Thoracic aorta (tissue), 2 donors: ENCODE data around the gene KRTAP22-1. TPM values are rescaled to one million over a fixed set of nuclear protein-coding genes. Genes with fewer than 3 reads are reported as not detected.

Experiments used
- ATAC-seq: fragments of 150-250 bp; one replicate; pipeline ENCODE4 v1.8.0; 2017; ENCODE audit warnings: low read depth; ENCODE audit not compliant: insufficient number of reproducible peaks, low FRiP score
- DNase-seq: peaks from one replicate; pipeline ENCODE4 v3.0.0-alpha.2; 2020; ENCODE audit warnings: low spot score
- H3K27ac ChIP-seq, 2 donors: fragments of 200-600 bp; sonication (generic); 1 replicate in 1 of 2; 2 replicates in 1 of 2; pipeline ENCODE4 v1.5.1; 2016; ENCODE audit warnings: mild to moderate bottlenecking in 2 of 2, moderate library complexity in 2 of 2
- H3K27me3 ChIP-seq: fragments of 200-600 bp; sonication (generic); replicated peaks from 2 replicates; pipeline ENCODE4 v1.6.0; 2016; ENCODE audit warnings: mild to moderate bottlenecking; ENCODE audit not compliant: insufficient read depth
- H3K36me3 ChIP-seq: fragments of 200-600 bp; sonication (generic); one replicate; pipeline ENCODE4 v1.5.1; 2016
- H3K4me1 ChIP-seq, 2 donors: fragments of 200-600 bp; sonication (generic); 1 replicate in 1 of 2; 2 replicates in 1 of 2; pipeline versions ENCODE4 v1.5.1 to v1.6.0; 2016; ENCODE audit warnings: low read depth in 2 of 2, mild to moderate bottlenecking in 1 of 2; ENCODE audit not compliant: control insufficient read depth in 1 of 2
- H3K4me3 ChIP-seq: fragments of 200-600 bp; sonication (generic); 2 replicates; pipeline ENCODE4 v1.5.1; 2016; ENCODE audit warnings: mild to moderate bottlenecking
- H3K9me3 ChIP-seq: fragments of 200-600 bp; sonication (generic); 2 replicates; pipeline ENCODE4 v1.5.1; 2016
- total RNA-seq, 2 donors: library from RNA; depleted of rRNA; stranded (reverse); fragments of >200 nt; gene quantifications; one replicate each; pipeline versions ENCODE4 v1.1.0 to v1.2.3, GENCODE V29; 2016
- TF ChIP-seq, protein P1 (sequence below): fragments of 200-600 bp; sonication (generic); IDR thresholded peaks from one replicate; pipeline ENCODE4 v1.5.1; 2019; ENCODE audit warnings: antibody characterized with exemption

The KRTAP22-1 gene
- total RNA-seq, 2 donors from 2014 or later, result not detected

DNA sequence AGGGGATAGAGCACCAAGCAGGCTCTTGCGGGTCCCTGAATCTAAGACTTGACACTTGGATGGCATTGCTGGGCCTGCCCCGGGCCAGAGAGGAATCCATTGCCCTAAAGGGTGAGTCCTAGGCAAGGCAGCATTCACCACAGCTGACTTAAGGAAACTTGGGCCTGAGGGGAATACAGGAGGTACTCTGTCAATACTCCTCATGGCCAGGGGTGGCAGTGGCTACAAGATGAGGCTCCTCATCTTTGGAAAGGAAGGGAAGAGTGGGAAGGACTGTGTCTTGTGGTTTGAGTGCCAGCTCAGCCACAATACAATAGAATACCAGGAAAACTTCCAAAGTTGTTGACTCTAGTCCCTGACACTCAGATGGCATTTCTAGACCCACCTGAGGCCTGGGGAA, 5.1 kb downstream of the KRTAP22-1 start:
- no peak overlapping the region for H3K27ac ChIP-seq
- DNase-seq, result no peak
- no peaks in the 10 kb centered on the region for H3K9me3 ChIP-seq
- no peaks in the 10 kb centered on the region for H3K36me3 ChIP-seq
- H3K27me3 ChIP-seq, result no peaks in the 10 kb centered on the region
- H3K4me1 ChIP-seq, result no peaks in the 10 kb centered on the region
- no peak overlapping the region for H3K4me3 ChIP-seq
- TF ChIP-seq, protein P1, sequence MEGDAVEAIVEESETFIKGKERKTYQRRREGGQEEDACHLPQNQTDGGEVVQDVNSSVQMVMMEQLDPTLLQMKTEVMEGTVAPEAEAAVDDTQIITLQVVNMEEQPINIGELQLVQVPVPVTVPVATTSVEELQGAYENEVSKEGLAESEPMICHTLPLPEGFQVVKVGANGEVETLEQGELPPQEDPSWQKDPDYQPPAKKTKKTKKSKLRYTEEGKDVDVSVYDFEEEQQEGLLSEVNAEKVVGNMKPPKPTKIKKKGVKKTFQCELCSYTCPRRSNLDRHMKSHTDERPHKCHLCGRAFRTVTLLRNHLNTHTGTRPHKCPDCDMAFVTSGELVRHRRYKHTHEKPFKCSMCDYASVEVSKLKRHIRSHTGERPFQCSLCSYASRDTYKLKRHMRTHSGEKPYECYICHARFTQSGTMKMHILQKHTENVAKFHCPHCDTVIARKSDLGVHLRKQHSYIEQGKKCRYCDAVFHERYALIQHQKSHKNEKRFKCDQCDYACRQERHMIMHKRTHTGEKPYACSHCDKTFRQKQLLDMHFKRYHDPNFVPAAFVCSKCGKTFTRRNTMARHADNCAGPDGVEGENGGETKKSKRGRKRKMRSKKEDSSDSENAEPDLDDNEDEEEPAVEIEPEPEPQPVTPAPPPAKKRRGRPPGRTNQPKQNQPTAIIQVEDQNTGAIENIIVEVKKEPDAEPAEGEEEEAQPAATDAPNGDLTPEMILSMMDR, result no peak
- ATAC-seq, result no peak

DNA sequence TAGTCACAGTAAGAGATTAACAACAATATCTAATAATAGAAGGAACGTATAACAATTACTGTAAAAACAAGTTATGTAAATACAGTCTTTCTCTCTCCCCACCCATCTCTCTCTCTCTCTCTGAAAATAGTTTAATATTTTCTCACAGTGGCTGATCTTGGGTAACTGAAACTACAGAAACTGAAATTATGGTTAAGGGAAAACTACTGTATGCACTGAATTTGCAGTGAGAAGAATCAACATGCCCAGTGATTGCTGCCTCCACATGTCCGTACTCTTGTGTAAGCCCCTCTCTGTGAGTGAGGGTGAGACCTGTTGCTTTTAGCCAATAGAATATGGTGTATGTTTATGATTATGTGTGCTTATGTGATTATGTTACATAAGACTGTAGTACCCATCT, 11.2 kb downstream of the KRTAP22-1 start:
- Histone ChIP-seq H3K27ac (no peak overlapping the region), H3K4me3 (no peak overlapping the region), H3K4me1 (no peaks in the 10 kb centered on the region), H3K9me3 (no peaks in the 10 kb centered on the region), H3K36me3 (no peaks in the 10 kb centered on the region), H3K27me3 (no peaks in the 10 kb centered on the region)
- TF ChIP-seq, protein P1, result no peak
- DNase-seq (no peak), ATAC-seq (no peak)

DNA sequence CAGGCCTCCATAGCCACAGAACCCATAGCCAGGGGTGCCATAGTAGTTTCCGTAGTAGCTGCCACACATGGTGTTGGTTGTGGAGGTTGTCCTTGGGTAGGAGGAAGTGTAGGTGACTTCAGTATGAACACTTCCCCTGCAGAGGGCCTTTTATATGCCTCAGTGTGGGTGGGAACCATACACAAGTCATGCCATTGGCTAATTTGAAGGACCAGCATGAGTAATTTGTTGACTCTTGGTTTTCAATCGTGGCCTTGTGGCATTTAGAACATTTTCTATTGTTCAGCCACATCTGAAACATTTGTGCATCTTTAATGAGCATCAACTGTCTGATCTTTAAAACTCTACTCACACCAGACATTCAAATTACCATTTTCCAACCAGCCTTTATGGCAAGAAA, 12.9 kb downstream of the KRTAP22-1 start, which contains the start of gene KRTAP6-1:
Gene KRTAP6-1, minus strand, starts transcription at position 95 of the 400 bp plus-strand sequence. Its CDS starts 26 bp downstream, at position 69.
- ATAC-seq (no peak), DNase-seq (no peak)
- no peaks in the 10 kb centered on the region for H3K36me3 ChIP-seq
- no peaks in the 10 kb centered on the region for H3K9me3 ChIP-seq
- TF ChIP-seq, protein P1, result no peak
- no peak within 1 kb of the TSS for H3K27ac ChIP-seq
- no peaks in the 10 kb centered on the region for H3K4me1 ChIP-seq
- H3K4me3 ChIP-seq, result no peak within 1 kb of the TSS
- no peaks in the 10 kb centered on the region for H3K27me3 ChIP-seq

DNA sequence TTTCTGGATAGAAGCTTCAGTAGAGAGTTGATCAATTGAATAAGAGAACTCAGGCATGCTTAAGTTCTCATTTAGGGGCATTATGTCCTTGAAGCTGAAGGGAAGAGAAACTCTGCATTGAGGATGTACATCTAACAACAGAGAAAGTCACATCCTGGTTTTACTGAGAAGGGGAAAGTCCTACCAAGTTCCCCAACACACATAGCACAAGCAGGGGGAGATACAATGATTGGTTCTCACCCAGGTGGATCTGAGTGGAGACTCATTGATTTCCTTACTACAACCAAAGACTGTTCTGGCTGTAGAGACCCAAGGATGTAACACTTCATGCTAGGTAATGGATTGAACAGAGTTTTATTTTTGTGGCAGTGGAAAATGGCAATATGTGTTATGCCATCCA, 14.3 kb downstream of the KRTAP22-1 start:
- TF ChIP-seq, protein P1, result no peak
- Histone ChIP-seq H3K36me3 (no peaks in the 10 kb centered on the region), H3K4me1 (no peaks in the 10 kb centered on the region), H3K9me3 (no peaks in the 10 kb centered on the region), H3K27ac (no peak overlapping the region), H3K4me3 (no peak overlapping the region), H3K27me3 (no peaks in the 10 kb centered on the region)
- ATAC-seq (no peak), DNase-seq (no peak)

DNA sequence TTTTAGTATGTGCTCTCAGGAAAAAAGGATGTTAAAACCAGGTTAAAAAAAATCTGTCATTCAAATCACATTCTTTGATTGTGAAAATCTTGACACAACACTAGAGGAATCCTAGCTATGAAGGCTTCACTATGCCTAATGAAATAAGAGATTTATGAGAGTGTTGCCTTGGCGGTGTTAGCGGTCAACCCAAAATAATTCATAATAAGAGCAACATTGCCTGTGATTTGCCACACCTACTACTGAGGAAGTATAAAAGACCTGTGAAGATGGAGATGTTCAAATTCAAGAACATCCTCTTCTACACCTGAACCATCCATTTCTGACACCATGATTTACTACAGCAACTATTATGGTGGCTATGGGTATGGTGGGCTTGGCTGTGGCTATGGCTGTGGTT, 15.2 kb downstream of the KRTAP22-1 start, which contains the start of gene KRTAP20-1:
Gene KRTAP20-1, plus strand, starts transcription at position 301 of the 400 bp plus-strand sequence. Its CDS starts 30 bp downstream, at position 331.
- TF ChIP-seq, protein P1, result no peak
- Histone ChIP-seq H3K4me1 (no peaks in the 10 kb centered on the region), H3K4me3 (no peak within 1 kb of the TSS), H3K9me3 (no peaks in the 10 kb centered on the region), H3K27me3 (no peaks in the 10 kb centered on the region), H3K27ac (no peak within 1 kb of the TSS), H3K36me3 (no peaks in the 10 kb centered on the region)
- ATAC-seq (no peak), DNase-seq (no peak)
